GM19025 (cell line): ENCODE results near the gene RGR.

ENCODE experiments used
- ATAC-seq: cut with Tn5 transposase; IDR thresholded peaks from one replicate; pipeline ENCODE4 v1.9.1; 2021; ENCODE audit warnings: mild to moderate bottlenecking, low read depth, moderate library complexity; ENCODE audit not compliant: unreplicated experiment

RGR gene

DNA sequence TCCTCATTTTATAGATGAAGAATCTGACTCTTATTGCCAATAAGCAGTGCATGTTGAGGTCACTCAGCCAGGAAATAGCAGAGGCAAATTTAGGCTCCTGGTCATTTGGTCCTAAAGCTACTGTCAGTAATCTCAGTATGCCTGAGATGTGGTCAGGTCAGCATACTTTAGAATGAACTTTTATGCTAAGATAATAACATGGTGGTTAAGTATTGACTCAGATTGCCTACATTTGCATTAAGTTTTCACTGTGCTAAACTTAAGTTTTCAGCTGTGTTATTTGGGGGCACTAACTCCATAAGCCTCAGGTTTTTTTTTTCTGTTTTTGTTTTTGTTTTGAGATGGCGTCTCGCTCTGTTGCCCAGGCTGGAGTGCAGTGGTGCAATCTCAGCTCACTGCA, 47.6 kb downstream of the RGR start:
- ATAC-seq: no peak

- no peak for ATAC-seq
These were observed 48.3 kb downstream of the RGR start for GRCh38 chr10:84293171-84293570.

- no peak for ATAC-seq
These were observed 48.7 kb downstream of the RGR start for GRCh38 chr10:84293574-84294016.

- no peak for ATAC-seq
These were observed 50.1 kb downstream of the RGR start for GRCh38 chr10:84294766-84295447.

GRCh38 chr10:84296091-84296981, 51.5 kb downstream of the RGR start:
- ATAC-seq: no peak

DNA sequence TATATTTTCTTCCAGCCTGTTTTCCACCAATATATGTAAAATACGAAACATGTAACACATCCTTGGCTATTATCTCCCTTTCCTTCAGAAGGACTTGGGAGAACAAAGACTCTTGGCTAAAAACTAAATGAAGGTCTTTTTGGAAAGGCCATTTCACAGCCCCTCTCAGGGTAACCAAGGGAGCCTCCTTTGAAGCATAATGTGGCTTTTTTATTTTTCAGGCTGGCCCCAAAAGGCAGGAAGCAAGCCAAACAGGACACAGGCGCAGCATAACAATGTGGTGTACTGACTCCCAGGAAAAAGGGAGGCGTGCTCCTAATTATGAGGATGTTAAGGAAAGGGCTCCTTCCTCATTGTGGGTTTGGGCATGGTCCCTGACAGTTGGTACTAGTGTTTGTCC, 53.2 kb downstream of the RGR start:
- no peak for ATAC-seq

DNA sequence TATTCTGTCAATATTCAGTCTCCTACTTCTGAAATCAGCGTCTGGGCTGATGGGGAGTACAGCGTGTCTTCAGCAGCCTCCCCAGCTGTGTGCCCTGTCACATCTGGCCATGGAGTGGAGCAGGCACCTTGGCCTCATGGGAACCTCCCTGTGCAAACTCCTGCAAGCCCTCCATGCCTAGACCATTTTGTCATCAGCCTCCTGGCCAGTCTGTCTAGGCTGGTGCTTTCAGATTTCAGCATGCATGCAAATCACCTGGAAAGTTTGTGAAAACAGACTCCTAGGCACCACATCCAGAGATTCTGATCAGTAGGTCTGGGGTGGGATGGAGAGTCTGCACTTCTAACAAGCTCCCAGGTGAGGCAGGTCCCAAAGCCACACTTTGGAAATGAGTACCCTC, 57.4 kb downstream of the RGR start:
- ATAC-seq: no peak

- ATAC-seq: no peak
These were observed 62.0 kb downstream of the RGR start for GRCh38 chr10:84306751-84307384.

- no peak for ATAC-seq
These were observed 63.2 kb downstream of the RGR start for GRCh38 chr10:84308021-84308420.

DNA sequence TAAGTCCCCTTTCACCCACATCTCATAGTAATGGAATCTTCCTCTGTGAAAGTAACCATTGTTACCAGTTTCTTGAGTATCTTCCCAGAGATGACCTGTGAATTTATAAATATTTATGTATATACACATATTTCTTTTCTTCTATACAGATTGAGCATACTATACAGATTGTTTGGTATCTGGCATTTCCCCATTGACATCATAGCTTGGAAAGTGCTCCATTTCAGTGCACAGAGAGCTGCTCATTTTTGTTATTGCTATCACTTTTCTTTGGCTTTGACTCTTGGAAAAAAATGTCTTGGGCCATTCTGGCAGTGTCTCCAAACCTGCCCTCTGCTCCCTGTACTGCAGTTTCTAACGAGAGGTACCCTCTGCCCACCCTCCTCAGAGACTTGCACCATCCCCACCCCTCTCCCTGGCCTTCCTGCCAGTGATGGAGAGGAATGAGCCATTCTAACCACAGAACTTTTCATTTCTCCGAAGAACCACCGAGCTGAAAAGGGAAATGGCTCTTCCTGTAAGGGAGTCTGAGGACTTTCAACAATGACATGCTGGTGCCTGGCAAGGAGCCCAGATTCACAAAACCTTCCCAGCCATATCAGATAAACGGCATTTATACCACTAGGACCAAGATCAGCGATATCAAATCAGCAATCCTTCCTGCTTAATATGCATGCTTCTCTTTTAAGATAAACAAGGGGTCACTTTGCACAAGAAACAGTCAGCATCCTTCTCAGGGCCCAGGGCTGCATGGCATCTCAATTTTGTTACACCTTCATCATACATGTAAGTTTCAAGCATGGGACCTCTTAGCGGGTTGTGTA, 63.8 kb downstream of the RGR start:
- ATAC-seq: no peak
